ENCODE measurements around the gene TFF3.

- TF ChIP-seq CTCF (IDR thresholded peaks at IDR 0.05 in 8 of 11, conservative IDR thresholded peaks at IDR 0.05 in 3 of 11) (no peak), POLR2AphosphoS5 (IDR thresholded peaks at IDR 0.05) (no peak)
Observed at GRCh38 chr21:42314616-42315295, 453 bp downstream of the TFF3 start.

Data from spleen (tissue), 7 donors.